IMR-90 (cell line): ENCODE results near the gene ZNF669. TPM values are rescaled to one million over a fixed set of nuclear protein-coding genes. Genes with fewer than 3 reads are reported as not detected.
"Not testable (repeated sequence)": the region's sequence is repeated elsewhere in the genome, so short reads cannot be mapped to it uniquely, and the experiment has no call there.

Experiments
- ATAC-seq: fragments of 200-7000 bp; cut with Tn5 transposase; 2 replicates; pipeline ENCODE4 v1.9.1; 2020; ENCODE audit warnings: low read depth, mild to moderate bottlenecking, moderate library complexity
- BruUV-seq: library from RNA; stranded (reverse); fragments of 400-500 nt; replicated peaks from 2 replicates; lab custom pipeline; 2021; lab: Mats Ljungman, UMichigan
- CTCF ChIA-PET: fragments of 300-600 bp; formaldehyde crosslinking; extraction: SDS; loops from one replicate; lab custom pipeline; 2021; ENCODE audit warnings: antibody characterized with exemption; lab: Yijun Ruan, JAX
- POLR2A ChIA-PET: fragments of 300-600 bp; sonication (Branson Sonifier 250); formaldehyde crosslinking; loops from one replicate; lab custom pipeline; 2022; ENCODE audit warnings: antibody characterized with exemption; ENCODE audit not compliant: unreplicated experiment; lab: Charles Lee
- DNase-seq: peaks from one replicate; pipeline ENCODE4 v3.0.0; 2013
- H2AFZ ChIP-seq: replicated peaks from 2 replicates; pipeline ENCODE3; 2013; ENCODE audit warnings: low read length, mild to moderate bottlenecking; ENCODE audit not compliant: poor library complexity
- H2AK5ac ChIP-seq: 2 replicates; pipeline ENCODE4 v1.6.1; 2013; ENCODE audit warnings: low read depth, low read length, inconsistent platforms
- H2AK9ac ChIP-seq: replicated peaks from 2 replicates; pipeline ENCODE3; 2013; ENCODE audit warnings: mild to moderate bottlenecking, low read depth, low read length, moderate library complexity; ENCODE audit not compliant: poor library complexity
- H2BK120ac ChIP-seq: 2 replicates; pipeline ENCODE4 v1.6.1; 2013; ENCODE audit warnings: low read depth, low read length, inconsistent platforms
- H2BK15ac ChIP-seq: 3 replicates; pipeline ENCODE4 v1.6.1; 2013; ENCODE audit warnings: low read depth, low read length, inconsistent platforms
- H2BK20ac ChIP-seq: 2 replicates; pipeline ENCODE4 v1.6.1; 2013; ENCODE audit warnings: low read depth, mild to moderate bottlenecking, inconsistent platforms, low read length, moderate library complexity
- H2BK5ac ChIP-seq: 2 replicates; pipeline ENCODE4 v1.6.1; 2013; ENCODE audit warnings: mild to moderate bottlenecking, low read depth, low read length, inconsistent platforms; ENCODE audit not compliant: poor library complexity, severe bottlenecking
- H3K14ac ChIP-seq: replicated peaks from 2 replicates; pipeline ENCODE4 v1.6.1; 2013; ENCODE audit warnings: low read depth, low read length, inconsistent platforms
- H3K18ac ChIP-seq: 2 replicates; pipeline ENCODE4 v1.6.1; 2013; ENCODE audit warnings: low read depth, low read length, control low read depth
- H3K23ac ChIP-seq: 2 replicates; pipeline ENCODE4 v1.6.1; 2013; ENCODE audit warnings: low read depth, low read length, inconsistent platforms
- H3K27ac ChIP-seq: 2 replicates; pipeline ENCODE4 v1.5.1; 2013; ENCODE audit warnings: mild to moderate bottlenecking, control low read depth, low read length; ENCODE audit not compliant: insufficient read depth
- H3K27me3 ChIP-seq: 2 replicates; pipeline ENCODE4 v1.6.1; 2013; ENCODE audit warnings: low read length; ENCODE audit not compliant: control insufficient read depth, insufficient read depth
- H3K36me3 ChIP-seq: 2 replicates; pipeline ENCODE4 v1.6.1; 2013; ENCODE audit warnings: low read length, mixed read lengths; ENCODE audit not compliant: control insufficient read depth, insufficient read depth
- H3K4ac ChIP-seq: 2 replicates; pipeline ENCODE4 v1.6.1; 2013; ENCODE audit warnings: low read depth, low read length, inconsistent platforms
- H3K4me1 ChIP-seq: 2 replicates; pipeline ENCODE4 v1.6.1; 2013; ENCODE audit warnings: low read length, mixed read lengths; ENCODE audit not compliant: control insufficient read depth, insufficient read depth
- H3K4me2 ChIP-seq: 2 replicates; pipeline ENCODE4 v1.6.1; 2013; ENCODE audit warnings: low read depth, mild to moderate bottlenecking, control low read depth, low read length, moderate library complexity
- H3K4me3 ChIP-seq: 2 replicates; pipeline ENCODE4 v1.5.1; 2013; ENCODE audit warnings: low read depth, mild to moderate bottlenecking, control low read depth, low read length, moderate library complexity; ENCODE audit not compliant: insufficient read depth
- H3K56ac ChIP-seq: 2 replicates; pipeline ENCODE4 v1.6.1; 2013; ENCODE audit warnings: low read length, inconsistent platforms; ENCODE audit not compliant: insufficient read depth; ENCODE audit errors: extremely low read depth
- H3K79me1 ChIP-seq, 2 experiments: 2 replicates each; pipeline ENCODE4 v1.6.1; 2013; ENCODE audit warnings: low read length in 2 of 2, inconsistent platforms in 1 of 2, low read depth in 1 of 2
- H3K9ac ChIP-seq: 2 replicates; pipeline ENCODE4 v1.6.1; 2013; ENCODE audit warnings: low read depth, low read length, control low read depth
- H3K9me1 ChIP-seq: 2 replicates; pipeline ENCODE4 v1.6.1; 2013; ENCODE audit warnings: low read length, inconsistent platforms; ENCODE audit not compliant: insufficient read depth
- H3K9me3 ChIP-seq: 2 replicates; pipeline ENCODE4 v1.6.1; 2013; ENCODE audit warnings: low read length; ENCODE audit not compliant: control insufficient read depth, insufficient read depth
- H4K20me1 ChIP-seq: 2 replicates; pipeline ENCODE4 v1.6.1; 2013; ENCODE audit warnings: low read length, inconsistent platforms; ENCODE audit not compliant: insufficient read depth
- H4K5ac ChIP-seq: 2 replicates; pipeline ENCODE4 v1.6.1; 2013; ENCODE audit warnings: mild to moderate bottlenecking, low read depth, low read length, control low read depth
- H4K8ac ChIP-seq, 2 experiments: 2 replicates each; pipeline ENCODE4 v1.6.1; 2013; ENCODE audit warnings: low read depth in 2 of 2, low read length in 2 of 2, control low read depth in 1 of 2, inconsistent platforms in 1 of 2
- H4K91ac ChIP-seq: 2 replicates; pipeline ENCODE4 v1.6.1; 2013; ENCODE audit warnings: low read depth, low read length, inconsistent platforms; ENCODE audit not compliant: insufficient read depth
- FOS ChIP-seq: fragments of 150-350 bp; IDR thresholded peaks from 2 replicates; pipeline ENCODE4 v1.6.1; 2016; ENCODE audit warnings: low read depth, low read length
- NFE2L2 ChIP-seq: fragments of 150-350 bp; IDR thresholded peaks from 2 replicates; pipeline ENCODE4 v1.6.1; 2016; ENCODE audit warnings: low read depth, mild to moderate bottlenecking, low read length
- POLR2A ChIP-seq: IDR thresholded peaks from 2 replicates; pipeline ENCODE4 v1.6.1; 2012; ENCODE audit warnings: mild to moderate bottlenecking, low read depth, low read length
- RFX5 ChIP-seq: IDR thresholded peaks from 2 replicates; pipeline ENCODE4 v1.8.0; 2012; ENCODE audit warnings: low read depth, mild to moderate bottlenecking, low read length, moderate library complexity
- SMC3 ChIP-seq: fragments of 150-350 bp; IDR thresholded peaks from 2 replicates; pipeline ENCODE4 v1.6.1; 2016; ENCODE audit warnings: low read depth, mild to moderate bottlenecking, antibody characterized with exemption, low read length, moderate library complexity
- WGBS, 2 experiments: methylation state at CpG; one replicate each; pipeline versions ENCODE4 v1.1.5 to v1.1.7; 2013; ENCODE audit warnings: missing lambda C conversion rate in 2 of 2; ENCODE audit not compliant: insufficient read length in 1 of 2; ENCODE audit errors: extremely low coverage in 2 of 2; 5-methylcytosine and 5-hydroxymethylcytosine counted together
- dilution Hi-C: fragments of 300-500 bp; cut with HindIII; formaldehyde crosslinking; loops from one replicate; pipeline ENCODE4 v1.14.3; 2018; ENCODE audit warnings: low sequenced_read_pairs; ENCODE audit not compliant: unreplicated experiment
- in situ Hi-C: fragments of 300-500 bp; cut with MboI; formaldehyde crosslinking; loops from 3 replicates; pipeline ENCODE4 v1.14.3; 2019; ENCODE audit warnings: low sequenced_read_pairs, inconsistent platforms, mixed read lengths
- intact Hi-C: fragments of 100-400 bp; cut with micrococcal nuclease; formaldehyde crosslinking; loops from 2 replicates; pipeline ENCODE4 v1.10.0; 2022
- polyA plus RNA-seq, 3 experiments: library from polyadenylated mRNA; depleted of rRNA; stranded (reverse); fragments of >200 nt; gene quantifications; 2 replicates each; pipeline ENCODE4 v1.2.3, GENCODE V29; 2012; ENCODE audit warnings: low replicate concordance in 1 of 3
- total RNA-seq: library from RNA; depleted of rRNA; stranded (reverse); fragments of >200 nt; gene quantifications from 2 replicates; pipeline ENCODE4 v1.2.3, GENCODE V29; 2012

Gene ZNF669
- total and polyA plus RNA-seq, 2 of the 4 experiments (the other 2 are of a cell fraction): 3.8 to 10.8 TPM

DNA sequence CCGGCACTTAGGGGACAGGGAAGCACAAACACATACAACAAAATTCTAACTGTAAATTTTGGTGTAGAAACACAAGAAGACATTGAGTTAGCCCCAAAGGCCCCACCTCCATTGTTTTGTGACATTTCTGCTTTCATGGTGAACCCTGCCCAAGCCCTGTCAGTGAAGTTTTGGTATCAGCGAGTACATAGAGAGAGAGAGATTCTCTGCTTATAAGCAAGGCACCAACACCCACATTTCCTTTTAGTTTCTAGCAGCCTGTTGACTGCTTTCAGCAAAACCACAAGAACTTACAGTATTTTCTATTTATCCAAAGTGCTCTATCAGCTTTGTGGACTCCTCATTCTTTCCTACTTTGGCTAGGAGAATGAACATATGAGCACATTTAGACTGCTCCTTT, 43.6 kb upstream of the ZNF669 start:
- BruUV-seq: no TSS peak
- no peak overlapping the region for H2AFZ ChIP-seq
- no peak overlapping the region for H2BK20ac ChIP-seq
- H3K9me1 ChIP-seq: no peaks in the 10 kb centered on the region
- no peak overlapping the region for H2BK15ac ChIP-seq
- H2BK5ac ChIP-seq: no peak overlapping the region
- TF ChIP-seq SMC3 (no peak), POLR2A (no peak), RFX5 (no peak), NFE2L2 (no peak), FOS (no peak)
- H4K20me1 ChIP-seq: no peaks in the 10 kb centered on the region
- no peak overlapping the region for H3K9ac ChIP-seq
- intact Hi-C loops: no loop called here
- H3K56ac ChIP-seq: no peak overlapping the region
- no peak overlapping the region for H4K8ac ChIP-seq
- no peaks in the 10 kb centered on the region for H3K27me3 ChIP-seq
- no peak overlapping the region for H4K91ac ChIP-seq
- peaks cover 7% of the 10 kb centered on the region; the same call in 1 of the 2 replicates for H3K36me3 ChIP-seq
- WGBS, 2 experiments: no CpG with 5 or more reads among the region's 2 CpGs
- in situ Hi-C loops: no loop called here
- H3K4me3 ChIP-seq: no peak overlapping the region
- no peaks in the 10 kb centered on the region for H3K4me1 ChIP-seq
- POLR2A ChIA-PET: no interaction called here
- dilution Hi-C loops: no loop called here
- H2BK120ac ChIP-seq: no peak overlapping the region
- DNase-seq (no peak), ATAC-seq (no peak)
- no peak overlapping the region for H3K18ac ChIP-seq
- no peak overlapping the region for H3K14ac ChIP-seq
- H3K23ac ChIP-seq: no peak overlapping the region
- no peak overlapping the region for H2AK5ac ChIP-seq
- no peak overlapping the region for H4K5ac ChIP-seq
- CTCF ChIA-PET: interaction anchor here (0.5 kb wide), 1 partner anchor 167 kb away, joined by 4 read pairs; no protein-coding TSS in a partner anchor
- peaks cover 27% of the 10 kb centered on the region for H3K9me3 ChIP-seq
- no peak overlapping the region for H3K4me2 ChIP-seq
- no peak overlapping the region for H2AK9ac ChIP-seq
- H3K79me1 ChIP-seq: no peaks in the 10 kb centered on the region; a peak in 1 of 4 replicates
- no peak overlapping the region for H3K4ac ChIP-seq
- no peak overlapping the region for H3K27ac ChIP-seq

GRCh38 chr1:247147120-247147519, 43.0 kb upstream of the ZNF669 start:
- H4K5ac ChIP-seq, H3K9me1 ChIP-seq, dilution Hi-C loops: not testable (repeated sequence)

More at GRCh38 chr1:247147120-247147519, 43.0 kb upstream of the ZNF669 start:
- BruUV-seq, intact Hi-C loops, H4K8ac ChIP-seq, H3K18ac ChIP-seq, H3K27me3 ChIP-seq, H3K4me3 ChIP-seq, H3K4me1 ChIP-seq, H3K79me1 ChIP-seq, H2BK120ac ChIP-seq, ATAC-seq, H2BK15ac ChIP-seq, H3K56ac ChIP-seq, H4K20me1 ChIP-seq, POLR2A ChIA-PET, CTCF ChIA-PET, H3K36me3 ChIP-seq, H2BK5ac ChIP-seq, H3K23ac ChIP-seq, H3K4ac ChIP-seq, H2AFZ ChIP-seq, H2AK9ac ChIP-seq, H2AK5ac ChIP-seq, H3K9ac ChIP-seq, H4K91ac ChIP-seq, DNase-seq, H3K27ac ChIP-seq, H2BK20ac ChIP-seq, H3K4me2 ChIP-seq, in situ Hi-C loops, H3K14ac ChIP-seq: not testable (repeated sequence)
- H3K9me3 ChIP-seq: peaks cover 26% of the 10 kb centered on the region
- WGBS, 2 experiments: 97% methylated on average over 6 of the region's 10 CpGs; no CpG with 5 or more reads in 1 of the 2 experiments
